ENCODE data around the gene ASTN2.

DNA sequence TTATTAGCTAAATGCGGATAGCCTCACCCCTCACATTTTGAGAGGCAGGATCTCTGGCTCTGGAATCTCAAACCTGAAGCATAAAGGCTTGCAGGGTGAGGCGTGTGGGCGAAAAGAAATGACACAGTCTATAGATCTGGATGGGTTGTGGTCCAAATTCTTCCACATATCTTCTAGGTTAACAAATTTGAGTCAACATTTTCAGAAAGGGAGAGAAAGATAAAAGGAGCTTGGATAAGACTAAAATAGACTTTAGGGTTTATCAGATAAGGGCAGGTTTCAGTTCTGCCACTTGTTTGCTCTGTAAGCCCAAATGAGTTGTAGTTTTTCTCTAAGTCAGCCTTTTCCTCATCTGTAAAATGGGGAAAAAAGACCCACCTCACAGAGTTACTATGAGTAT lies 506.9 kb downstream of the ASTN2 start:
- TF ChIP-seq, protein P1, sequence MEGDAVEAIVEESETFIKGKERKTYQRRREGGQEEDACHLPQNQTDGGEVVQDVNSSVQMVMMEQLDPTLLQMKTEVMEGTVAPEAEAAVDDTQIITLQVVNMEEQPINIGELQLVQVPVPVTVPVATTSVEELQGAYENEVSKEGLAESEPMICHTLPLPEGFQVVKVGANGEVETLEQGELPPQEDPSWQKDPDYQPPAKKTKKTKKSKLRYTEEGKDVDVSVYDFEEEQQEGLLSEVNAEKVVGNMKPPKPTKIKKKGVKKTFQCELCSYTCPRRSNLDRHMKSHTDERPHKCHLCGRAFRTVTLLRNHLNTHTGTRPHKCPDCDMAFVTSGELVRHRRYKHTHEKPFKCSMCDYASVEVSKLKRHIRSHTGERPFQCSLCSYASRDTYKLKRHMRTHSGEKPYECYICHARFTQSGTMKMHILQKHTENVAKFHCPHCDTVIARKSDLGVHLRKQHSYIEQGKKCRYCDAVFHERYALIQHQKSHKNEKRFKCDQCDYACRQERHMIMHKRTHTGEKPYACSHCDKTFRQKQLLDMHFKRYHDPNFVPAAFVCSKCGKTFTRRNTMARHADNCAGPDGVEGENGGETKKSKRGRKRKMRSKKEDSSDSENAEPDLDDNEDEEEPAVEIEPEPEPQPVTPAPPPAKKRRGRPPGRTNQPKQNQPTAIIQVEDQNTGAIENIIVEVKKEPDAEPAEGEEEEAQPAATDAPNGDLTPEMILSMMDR (IDR thresholded peaks at IDR 0.05 in 2 of 3, conservative IDR thresholded peaks at IDR 0.05 in 1 of 3; ENCODE audit: borderline replicate concordance in 1 of 3, insufficient read depth in 1 of 3, low read depth in 2 of 3, low read length in 2 of 3) = no peak
- TF ChIP-seq FOSL1 (IDR thresholded peaks at IDR 0.05; ENCODE audit: low read depth) = no peak
- TF ChIP-seq CEBPB (IDR thresholded peaks at IDR 0.05; ENCODE audit: low read depth) = no peak
- no peak for TF ChIP-seq POLR2AphosphoS5 (IDR thresholded peaks at IDR 0.05; ENCODE audit: low read depth, low read length)
- no peak for TF ChIP-seq EGR1 (IDR thresholded peaks at IDR 0.05; ENCODE audit: low read depth)
- no peak for TF ChIP-seq JUND (IDR thresholded peaks at IDR 0.05)
- no peak for TF ChIP-seq POLR2A (IDR thresholded peaks at IDR 0.05; ENCODE audit: borderline replicate concordance, extremely low read depth, insufficient read depth, insufficient read length)
- TF ChIP-seq SIN3A (IDR thresholded peaks at IDR 0.05; ENCODE audit: low read depth) = no peak
- TF ChIP-seq, protein P2, sequence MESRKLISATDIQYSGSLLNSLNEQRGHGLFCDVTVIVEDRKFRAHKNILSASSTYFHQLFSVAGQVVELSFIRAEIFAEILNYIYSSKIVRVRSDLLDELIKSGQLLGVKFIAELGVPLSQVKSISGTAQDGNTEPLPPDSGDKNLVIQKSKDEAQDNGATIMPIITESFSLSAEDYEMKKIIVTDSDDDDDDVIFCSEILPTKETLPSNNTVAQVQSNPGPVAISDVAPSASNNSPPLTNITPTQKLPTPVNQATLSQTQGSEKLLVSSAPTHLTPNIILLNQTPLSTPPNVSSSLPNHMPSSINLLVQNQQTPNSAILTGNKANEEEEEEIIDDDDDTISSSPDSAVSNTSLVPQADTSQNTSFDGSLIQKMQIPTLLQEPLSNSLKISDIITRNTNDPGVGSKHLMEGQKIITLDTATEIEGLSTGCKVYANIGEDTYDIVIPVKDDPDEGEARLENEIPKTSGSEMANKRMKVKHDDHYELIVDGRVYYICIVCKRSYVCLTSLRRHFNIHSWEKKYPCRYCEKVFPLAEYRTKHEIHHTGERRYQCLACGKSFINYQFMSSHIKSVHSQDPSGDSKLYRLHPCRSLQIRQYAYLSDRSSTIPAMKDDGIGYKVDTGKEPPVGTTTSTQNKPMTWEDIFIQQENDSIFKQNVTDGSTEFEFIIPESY (IDR thresholded peaks at IDR 0.05; ENCODE audit: extremely low read depth, insufficient replicate concordance, low read length) = no peak
- TF ChIP-seq, protein P3, sequence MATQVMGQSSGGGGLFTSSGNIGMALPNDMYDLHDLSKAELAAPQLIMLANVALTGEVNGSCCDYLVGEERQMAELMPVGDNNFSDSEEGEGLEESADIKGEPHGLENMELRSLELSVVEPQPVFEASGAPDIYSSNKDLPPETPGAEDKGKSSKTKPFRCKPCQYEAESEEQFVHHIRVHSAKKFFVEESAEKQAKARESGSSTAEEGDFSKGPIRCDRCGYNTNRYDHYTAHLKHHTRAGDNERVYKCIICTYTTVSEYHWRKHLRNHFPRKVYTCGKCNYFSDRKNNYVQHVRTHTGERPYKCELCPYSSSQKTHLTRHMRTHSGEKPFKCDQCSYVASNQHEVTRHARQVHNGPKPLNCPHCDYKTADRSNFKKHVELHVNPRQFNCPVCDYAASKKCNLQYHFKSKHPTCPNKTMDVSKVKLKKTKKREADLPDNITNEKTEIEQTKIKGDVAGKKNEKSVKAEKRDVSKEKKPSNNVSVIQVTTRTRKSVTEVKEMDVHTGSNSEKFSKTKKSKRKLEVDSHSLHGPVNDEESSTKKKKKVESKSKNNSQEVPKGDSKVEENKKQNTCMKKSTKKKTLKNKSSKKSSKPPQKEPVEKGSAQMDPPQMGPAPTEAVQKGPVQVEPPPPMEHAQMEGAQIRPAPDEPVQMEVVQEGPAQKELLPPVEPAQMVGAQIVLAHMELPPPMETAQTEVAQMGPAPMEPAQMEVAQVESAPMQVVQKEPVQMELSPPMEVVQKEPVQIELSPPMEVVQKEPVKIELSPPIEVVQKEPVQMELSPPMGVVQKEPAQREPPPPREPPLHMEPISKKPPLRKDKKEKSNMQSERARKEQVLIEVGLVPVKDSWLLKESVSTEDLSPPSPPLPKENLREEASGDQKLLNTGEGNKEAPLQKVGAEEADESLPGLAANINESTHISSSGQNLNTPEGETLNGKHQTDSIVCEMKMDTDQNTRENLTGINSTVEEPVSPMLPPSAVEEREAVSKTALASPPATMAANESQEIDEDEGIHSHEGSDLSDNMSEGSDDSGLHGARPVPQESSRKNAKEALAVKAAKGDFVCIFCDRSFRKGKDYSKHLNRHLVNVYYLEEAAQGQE (IDR thresholded peaks at IDR 0.05; ENCODE audit: low read depth) = no peak
- no peak for TF ChIP-seq ZNF274 (IDR thresholded peaks at IDR 0.05; ENCODE audit: low read depth, low read length)
- TF ChIP-seq, protein P4, sequence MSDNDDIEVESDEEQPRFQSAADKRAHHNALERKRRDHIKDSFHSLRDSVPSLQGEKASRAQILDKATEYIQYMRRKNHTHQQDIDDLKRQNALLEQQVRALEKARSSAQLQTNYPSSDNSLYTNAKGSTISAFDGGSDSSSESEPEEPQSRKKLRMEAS (IDR thresholded peaks at IDR 0.05) = no peak
